HEK293T (cell line): ENCODE measurements around the gene TET2.

Experiments
- ARNT ChIP-seq: fragments of 450-650 bp; IDR thresholded peaks from 2 replicates; pipeline ENCODE4 v1.6.1; 2017; ENCODE audit warnings: mild to moderate bottlenecking
- CTBP1 ChIP-seq: fragments of 450-650 bp; IDR thresholded peaks from 2 replicates; pipeline ENCODE4 v1.6.1; 2016; ENCODE audit warnings: borderline replicate concordance
- FOXA1 ChIP-seq: fragments of 450-650 bp; IDR thresholded peaks from 2 replicates; pipeline ENCODE4 v1.6.1; 2016; ENCODE audit warnings: mild to moderate bottlenecking
- FOXK2 ChIP-seq: fragments of 450-650 bp; IDR thresholded peaks from 2 replicates; pipeline ENCODE4 v1.6.1; 2016; ENCODE audit warnings: mild to moderate bottlenecking
- FOXM1 ChIP-seq: fragments of 450-650 bp; IDR thresholded peaks from 2 replicates; pipeline ENCODE4 v1.6.1; 2017; ENCODE audit warnings: mild to moderate bottlenecking, borderline replicate concordance
- HDGF ChIP-seq: fragments of 450-650 bp; IDR thresholded peaks from 2 replicates; pipeline ENCODE4 v1.6.1; 2017; ENCODE audit warnings: antibody characterized with exemption, borderline replicate concordance
- NFRKB ChIP-seq: fragments of 450-650 bp; IDR thresholded peaks from 2 replicates; pipeline ENCODE4 v1.6.1; 2016; ENCODE audit warnings: mild to moderate bottlenecking, moderate library complexity
- PKNOX1 ChIP-seq: fragments of 450-650 bp; IDR thresholded peaks from 2 replicates; pipeline ENCODE4 v1.6.1; 2016
- SP1 ChIP-seq: fragments of 450-650 bp; IDR thresholded peaks from 2 replicates; pipeline ENCODE4 v1.6.1; 2017
- TARDBP ChIP-seq: fragments of 450-650 bp; IDR thresholded peaks from 2 replicates; pipeline ENCODE4 v1.6.1; 2016

GRCh38 chr4:105279314-105279713 is 132.6 kb downstream of the TET2 start:
- TF ChIP-seq SP1 (no peak), CTBP1 (no peak), NFRKB (no peak), FOXA1 (no peak), HDGF (no peak), FOXK2 (no peak), FOXM1 (no peak), PKNOX1 (no peak), ARNT (no peak), TARDBP (no peak)
